ENCODE results near the gene MAP4K2. TPM values are rescaled to one million over a fixed set of nuclear protein-coding genes. Genes with fewer than 3 reads are reported as not detected.

Gene MAP4K2
- polyA plus RNA-seq, 1 of the 3 experiments (the other 2 are of a cell fraction): 20.0 TPM

DNA sequence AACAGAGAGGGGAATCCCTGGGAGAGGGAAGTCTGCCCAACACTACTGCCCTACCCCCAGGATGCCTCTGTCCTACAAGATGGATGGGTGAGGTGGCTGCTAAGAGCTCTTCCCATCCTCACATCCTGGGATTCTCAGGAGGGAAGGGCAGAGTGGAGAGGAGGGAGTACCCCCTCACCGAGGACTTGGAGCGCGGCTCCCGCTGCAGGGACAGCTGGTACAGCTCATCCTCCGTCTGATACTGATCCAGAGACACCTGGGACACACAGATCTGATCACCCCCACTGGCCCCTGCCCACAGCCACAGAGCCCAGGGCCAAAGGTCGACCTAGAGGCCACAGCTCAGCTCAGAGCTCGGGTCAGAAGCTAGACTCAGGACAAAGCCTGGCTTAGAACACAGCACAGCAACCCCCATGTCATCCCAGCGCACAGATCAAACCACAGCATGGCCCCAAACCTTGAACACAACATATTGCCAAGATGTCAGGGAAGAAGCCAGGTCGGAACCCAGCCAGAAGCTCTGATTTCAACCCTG, 67.2 kb downstream of the MAP4K2 start:
- WGBS (ENCODE audit: low lambda C conversion rate): 81% methylated on average over 6 of the region's 9 CpGs
- no peaks in the 10 kb centered on the region for H3K27me3 ChIP-seq (ENCODE audit: insufficient read depth)

More for the DNA sequence above, 67.2 kb downstream of the MAP4K2 start:
- Histone ChIP-seq H3F3A (replicated peaks; ENCODE audit: insufficient read depth) (no peaks in the 10 kb centered on the region), H3K9me2 (no peaks in the 10 kb centered on the region), H3K27ac (ENCODE audit: low read depth in 2 of 2, low read length in 1 of 2) (no peak overlapping the region), H3K9me3 (no peaks in the 10 kb centered on the region), H3K36me3 (replicated peaks in 1 of 2; ENCODE audit: control insufficient read depth in 1 of 2, insufficient read depth in 2 of 2, low read length in 1 of 2) (no peaks in the 10 kb centered on the region), H3K9ac (no peak overlapping the region), H3K4me3 (ENCODE audit: low read depth in 2 of 2, low read length in 1 of 2) (no peak overlapping the region), H2AFZ (ENCODE audit: low read depth) (no peak overlapping the region), H3K79me2 (ENCODE audit: insufficient read depth) (no peaks in the 10 kb centered on the region), H4K20me1 (ENCODE audit: insufficient read depth) (no peaks in the 10 kb centered on the region), H3K4me2 (no peak overlapping the region), H3K4me1 (ENCODE audit: control insufficient read depth in 1 of 2, insufficient read depth in 2 of 2, low read depth in 1 of 2, low read length in 1 of 2) (no peaks in the 10 kb centered on the region)
- POLR2A ChIA-PET: no interaction called here
- no peak for DNase-seq
- TF ChIP-seq, protein P1, sequence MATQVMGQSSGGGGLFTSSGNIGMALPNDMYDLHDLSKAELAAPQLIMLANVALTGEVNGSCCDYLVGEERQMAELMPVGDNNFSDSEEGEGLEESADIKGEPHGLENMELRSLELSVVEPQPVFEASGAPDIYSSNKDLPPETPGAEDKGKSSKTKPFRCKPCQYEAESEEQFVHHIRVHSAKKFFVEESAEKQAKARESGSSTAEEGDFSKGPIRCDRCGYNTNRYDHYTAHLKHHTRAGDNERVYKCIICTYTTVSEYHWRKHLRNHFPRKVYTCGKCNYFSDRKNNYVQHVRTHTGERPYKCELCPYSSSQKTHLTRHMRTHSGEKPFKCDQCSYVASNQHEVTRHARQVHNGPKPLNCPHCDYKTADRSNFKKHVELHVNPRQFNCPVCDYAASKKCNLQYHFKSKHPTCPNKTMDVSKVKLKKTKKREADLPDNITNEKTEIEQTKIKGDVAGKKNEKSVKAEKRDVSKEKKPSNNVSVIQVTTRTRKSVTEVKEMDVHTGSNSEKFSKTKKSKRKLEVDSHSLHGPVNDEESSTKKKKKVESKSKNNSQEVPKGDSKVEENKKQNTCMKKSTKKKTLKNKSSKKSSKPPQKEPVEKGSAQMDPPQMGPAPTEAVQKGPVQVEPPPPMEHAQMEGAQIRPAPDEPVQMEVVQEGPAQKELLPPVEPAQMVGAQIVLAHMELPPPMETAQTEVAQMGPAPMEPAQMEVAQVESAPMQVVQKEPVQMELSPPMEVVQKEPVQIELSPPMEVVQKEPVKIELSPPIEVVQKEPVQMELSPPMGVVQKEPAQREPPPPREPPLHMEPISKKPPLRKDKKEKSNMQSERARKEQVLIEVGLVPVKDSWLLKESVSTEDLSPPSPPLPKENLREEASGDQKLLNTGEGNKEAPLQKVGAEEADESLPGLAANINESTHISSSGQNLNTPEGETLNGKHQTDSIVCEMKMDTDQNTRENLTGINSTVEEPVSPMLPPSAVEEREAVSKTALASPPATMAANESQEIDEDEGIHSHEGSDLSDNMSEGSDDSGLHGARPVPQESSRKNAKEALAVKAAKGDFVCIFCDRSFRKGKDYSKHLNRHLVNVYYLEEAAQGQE (IDR thresholded peaks at IDR 0.05; ENCODE audit: low read depth, low read length): no peak
- no peak for TF ChIP-seq EP300 (IDR thresholded peaks at IDR 0.05; ENCODE audit: borderline replicate concordance in 1 of 2, low read depth in 1 of 2, low read length in 1 of 2)
- no peak for TF ChIP-seq FOXM1 (IDR thresholded peaks at IDR 0.05; ENCODE audit: low read depth)
- TF ChIP-seq TCF12 (IDR thresholded peaks at IDR 0.05): no peak
- TF ChIP-seq, protein P2, sequence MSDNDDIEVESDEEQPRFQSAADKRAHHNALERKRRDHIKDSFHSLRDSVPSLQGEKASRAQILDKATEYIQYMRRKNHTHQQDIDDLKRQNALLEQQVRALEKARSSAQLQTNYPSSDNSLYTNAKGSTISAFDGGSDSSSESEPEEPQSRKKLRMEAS (IDR thresholded peaks at IDR 0.05; ENCODE audit: low read depth): no peak
- no peak for TF ChIP-seq NRF1 (IDR thresholded peaks at IDR 0.05; ENCODE audit: low read depth, low read length)
- TF ChIP-seq RAD21 (IDR thresholded peaks at IDR 0.05; ENCODE audit: low read length): no peak
- no peak for TF ChIP-seq GATA2 (CRISPR knock-in tag; IDR thresholded peaks at IDR 0.05)
- TF ChIP-seq FOSL2 (IDR thresholded peaks at IDR 0.05; ENCODE audit: borderline replicate concordance, low read depth): no peak
- TF ChIP-seq EZH2phosphoT487 (IDR thresholded peaks at IDR 0.05; ENCODE audit: borderline replicate concordance, low read depth): no peak
- no peak for TF ChIP-seq JUND (IDR thresholded peaks at IDR 0.05)
- TF ChIP-seq, protein P3, sequence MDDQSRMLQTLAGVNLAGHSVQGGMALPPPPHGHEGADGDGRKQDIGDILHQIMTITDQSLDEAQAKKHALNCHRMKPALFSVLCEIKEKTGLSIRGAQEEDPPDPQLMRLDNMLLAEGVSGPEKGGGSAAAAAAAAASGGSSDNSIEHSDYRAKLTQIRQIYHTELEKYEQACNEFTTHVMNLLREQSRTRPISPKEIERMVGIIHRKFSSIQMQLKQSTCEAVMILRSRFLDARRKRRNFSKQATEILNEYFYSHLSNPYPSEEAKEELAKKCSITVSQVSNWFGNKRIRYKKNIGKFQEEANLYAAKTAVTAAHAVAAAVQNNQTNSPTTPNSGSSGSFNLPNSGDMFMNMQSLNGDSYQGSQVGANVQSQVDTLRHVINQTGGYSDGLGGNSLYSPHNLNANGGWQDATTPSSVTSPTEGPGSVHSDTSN (IDR thresholded peaks at IDR 0.05): no peak
- no peak for TF ChIP-seq MEF2A (IDR thresholded peaks at IDR 0.05; ENCODE audit: borderline replicate concordance, low read depth)
- no peak for TF ChIP-seq POLR2AphosphoS5 (IDR thresholded peaks at IDR 0.05; ENCODE audit: low read depth, low read length)
- TF ChIP-seq RCOR1 (IDR thresholded peaks at IDR 0.05; ENCODE audit: low read length): no peak
- no peak for TF ChIP-seq TEAD4 (IDR thresholded peaks at IDR 0.05; ENCODE audit: borderline replicate concordance, insufficient read depth)
- CTCF ChIA-PET: interaction anchor here (1.2 to 4.2 kb wide), 7 partner anchors 8 to 47 kb away, joined by 3 to 37 read pairs (median 5); partner anchors contain the start of gene RASGRP2

Other genes starting within 250 kb of the MAP4K2 start
- gene SLC22A11, start 247.3 kb downstream of the MAP4K2 start, polyA plus RNA-seq (2012; rRNA removed): not detected in 2 replicates
- not detected in 2 replicates for gene SLC22A12, start 212.0 kb downstream of the MAP4K2 start, polyA plus RNA-seq (2012; rRNA removed)
- gene NRXN2, start 80.0 kb downstream of the MAP4K2 start, polyA plus RNA-seq (2012; rRNA removed): 0.15 TPM in 2 replicates
- 1.6 and 2.2 TPM in 2 replicates for gene RASGRP2, start 59.1 kb downstream of the MAP4K2 start, polyA plus RNA-seq (2012; rRNA removed)
- 0.08 TPM in 2 replicates for gene PYGM, start 43.2 kb downstream of the MAP4K2 start, polyA plus RNA-seq (2012; rRNA removed)
- gene SF1, start 24.7 kb downstream of the MAP4K2 start, polyA plus RNA-seq (2012; rRNA removed): 59.4 and 66.3 TPM in 2 replicates
- gene MEN1, start 7.3 kb upstream of the MAP4K2 start, polyA plus RNA-seq (2012; rRNA removed): 40.7 and 52.9 TPM in 2 replicates
- gene CDC42BPG, start 41.4 kb upstream of the MAP4K2 start, polyA plus RNA-seq (2012; rRNA removed): 0.33 and 0.42 TPM in 2 replicates
- gene EHD1, start 75.4 kb upstream of the MAP4K2 start, polyA plus RNA-seq (2012; rRNA removed): 57.6 and 93.3 TPM in 2 replicates
- 6.2 and 7.1 TPM in 2 replicates for gene ATG2A, start 114.0 kb upstream of the MAP4K2 start, polyA plus RNA-seq (2012; rRNA removed)
- gene PPP2R5B, start 121.5 kb upstream of the MAP4K2 start, polyA plus RNA-seq (2012; rRNA removed): 15.1 and 16.7 TPM in 2 replicates
- not detected in 2 replicates for gene GPHA2, start 132.7 kb upstream of the MAP4K2 start, polyA plus RNA-seq (2012; rRNA removed)
- not detected in 2 replicates for gene MAJIN, start 168.9 kb upstream of the MAP4K2 start, polyA plus RNA-seq (2012; rRNA removed)
- 0.20 and 0.28 TPM in 2 replicates for gene BATF2, start 193.8 kb upstream of the MAP4K2 start, polyA plus RNA-seq (2012; rRNA removed)
- gene ARL2, start 210.9 kb upstream of the MAP4K2 start, polyA plus RNA-seq (2012; rRNA removed): 252 and 278 TPM in 2 replicates
- gene SNX15, start 224.2 kb upstream of the MAP4K2 start, polyA plus RNA-seq (2012; rRNA removed): 9.0 and 17.2 TPM in 2 replicates
- gene SAC3D1, start 238.0 kb upstream of the MAP4K2 start, polyA plus RNA-seq (2012; rRNA removed): 13.1 and 22.5 TPM in 2 replicates